MM.1S (cell line): ENCODE data around the gene MST1.

Experiments
- DNase-seq: peaks from one replicate; pipeline ENCODE4 v3.0.0-alpha.2; 2015
- H2AFZ ChIP-seq: fragments of 300-600 bp; sonication (generic); 2 replicates; pipeline ENCODE4 v1.6.0; 2016; ENCODE audit warnings: antibody characterized with exemption, low read length
- H3F3A ChIP-seq: fragments of 300-600 bp; sonication (generic); 2 replicates; pipeline ENCODE4 v1.6.1; 2016; ENCODE audit warnings: mild to moderate bottlenecking, antibody characterized with exemption, low read length, moderate library complexity, mixed read lengths; ENCODE audit not compliant: insufficient read depth
- H3K27ac ChIP-seq: fragments of 300-600 bp; sonication (generic); 2 replicates; pipeline ENCODE4 v1.5.1; 2016; ENCODE audit warnings: mild to moderate bottlenecking, low read length
- H3K27me3 ChIP-seq: fragments of 300-600 bp; sonication (generic); replicated peaks from 2 replicates; pipeline ENCODE4 v1.6.0; 2016; ENCODE audit warnings: low read length; ENCODE audit not compliant: insufficient read depth
- H3K36me3 ChIP-seq: fragments of 300-600 bp; sonication (generic); replicated peaks from 2 replicates; pipeline ENCODE4 v1.6.1; 2016; ENCODE audit warnings: mild to moderate bottlenecking, low read length, mixed read lengths; ENCODE audit not compliant: insufficient read depth
- H3K4me1 ChIP-seq: fragments of 300-600 bp; sonication (generic); 2 replicates; pipeline ENCODE4 v1.6.1; 2016; ENCODE audit warnings: low read length, mixed read lengths
- H3K4me2 ChIP-seq: fragments of 300-600 bp; sonication (generic); 2 replicates; pipeline ENCODE4 v1.6.0; 2016; ENCODE audit warnings: low read depth, low read length
- H3K4me3 ChIP-seq: fragments of 300-600 bp; sonication (generic); 2 replicates; pipeline ENCODE4 v1.5.1; 2016; ENCODE audit warnings: low read length, mixed read lengths
- H3K79me2 ChIP-seq: fragments of 300-600 bp; sonication (generic); 2 replicates; pipeline ENCODE4 v1.6.1; 2016; ENCODE audit warnings: mixed run types, low read length, mixed read lengths
- H3K9ac ChIP-seq: fragments of 300-600 bp; sonication (generic); 2 replicates; pipeline ENCODE4 v1.6.1; 2016; ENCODE audit warnings: low read length, mixed read lengths
- H3K9me2 ChIP-seq: fragments of 300-600 bp; sonication (generic); replicated peaks from 2 replicates; pipeline ENCODE4 v1.6.1; 2016; ENCODE audit warnings: mild to moderate bottlenecking, low read length, mixed read lengths; ENCODE audit not compliant: insufficient read depth
- H3K9me3 ChIP-seq: fragments of 300-600 bp; sonication (generic); replicated peaks from 2 replicates; pipeline ENCODE4 v1.6.1; 2016; ENCODE audit warnings: mild to moderate bottlenecking, low read length, mixed read lengths; ENCODE audit not compliant: insufficient read depth
- H4K20me1 ChIP-seq: fragments of 300-600 bp; sonication (generic); 2 replicates; pipeline ENCODE4 v1.6.1; 2016; ENCODE audit warnings: mild to moderate bottlenecking, low read length, moderate library complexity, mixed read lengths; ENCODE audit not compliant: insufficient read depth
- EZH2 ChIP-seq: fragments of 300-600 bp; sonication (generic); optimal IDR thresholded peaks from 2 replicates; pipeline ENCODE3; 2017; ENCODE audit warnings: low read depth, mild to moderate bottlenecking, antibody characterized with exemption, low read length, mixed read lengths
- EZH2phosphoT487 ChIP-seq: fragments of 300-600 bp; sonication (generic); IDR thresholded peaks from 2 replicates; pipeline ENCODE4 v1.6.1; 2018; ENCODE audit warnings: antibody characterized with exemption, low read length
- TF ChIP-seq, protein P1 (sequence below): fragments of 300-600 bp; sonication (generic); IDR thresholded peaks from 2 replicates; pipeline ENCODE4 v1.5.1; 2016; ENCODE audit warnings: antibody characterized with exemption, low read length, mixed read lengths

MST1 gene

DNA sequence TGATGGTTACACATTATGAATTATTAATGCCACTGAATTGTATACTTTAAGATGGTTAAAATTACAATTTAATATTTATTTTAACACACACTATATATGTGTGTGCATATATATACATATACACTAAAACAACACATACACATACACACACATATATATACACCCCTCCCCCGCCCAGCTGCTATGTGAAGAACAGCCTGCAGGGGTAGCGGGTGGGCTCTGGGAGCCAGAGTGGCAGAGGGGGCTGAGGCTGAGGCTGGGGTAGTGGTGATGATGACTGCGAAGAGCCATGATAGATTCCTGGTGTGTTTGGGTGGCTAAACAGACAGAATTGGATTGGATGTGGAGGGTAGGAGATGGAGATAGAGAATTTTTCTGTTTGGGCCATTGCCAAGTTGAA is 54.5 kb downstream of the MST1 start:
- Histone ChIP-seq H3K4me3 (no peak overlapping the region), H3K79me2 (no peaks in the 10 kb centered on the region), H3K27ac (no peak overlapping the region), H3K9me2 (no peaks in the 10 kb centered on the region), H3K4me1 (peaks cover 14% of the 10 kb centered on the region), H4K20me1 (no peaks in the 10 kb centered on the region), H3K4me2 (no peak overlapping the region), H3K36me3 (no peaks in the 10 kb centered on the region), H3F3A (no peaks in the 10 kb centered on the region), H3K27me3 (no peaks in the 10 kb centered on the region), H2AFZ (no peak overlapping the region), H3K9ac (no peak overlapping the region), H3K9me3 (no peaks in the 10 kb centered on the region)
- no peak for DNase-seq
- TF ChIP-seq, protein P1, sequence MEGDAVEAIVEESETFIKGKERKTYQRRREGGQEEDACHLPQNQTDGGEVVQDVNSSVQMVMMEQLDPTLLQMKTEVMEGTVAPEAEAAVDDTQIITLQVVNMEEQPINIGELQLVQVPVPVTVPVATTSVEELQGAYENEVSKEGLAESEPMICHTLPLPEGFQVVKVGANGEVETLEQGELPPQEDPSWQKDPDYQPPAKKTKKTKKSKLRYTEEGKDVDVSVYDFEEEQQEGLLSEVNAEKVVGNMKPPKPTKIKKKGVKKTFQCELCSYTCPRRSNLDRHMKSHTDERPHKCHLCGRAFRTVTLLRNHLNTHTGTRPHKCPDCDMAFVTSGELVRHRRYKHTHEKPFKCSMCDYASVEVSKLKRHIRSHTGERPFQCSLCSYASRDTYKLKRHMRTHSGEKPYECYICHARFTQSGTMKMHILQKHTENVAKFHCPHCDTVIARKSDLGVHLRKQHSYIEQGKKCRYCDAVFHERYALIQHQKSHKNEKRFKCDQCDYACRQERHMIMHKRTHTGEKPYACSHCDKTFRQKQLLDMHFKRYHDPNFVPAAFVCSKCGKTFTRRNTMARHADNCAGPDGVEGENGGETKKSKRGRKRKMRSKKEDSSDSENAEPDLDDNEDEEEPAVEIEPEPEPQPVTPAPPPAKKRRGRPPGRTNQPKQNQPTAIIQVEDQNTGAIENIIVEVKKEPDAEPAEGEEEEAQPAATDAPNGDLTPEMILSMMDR = no peak
- TF ChIP-seq EZH2phosphoT487 (no peak), EZH2 (no peak)
